ENCODE measurements around the gene RAD51AP1. TPM values are rescaled to one million over a fixed set of nuclear protein-coding genes. Genes with fewer than 3 reads are reported as not detected.
A peak's percentile ranks its signal among the peaks of the same experiment; 100 is the strongest.
"Not testable (repeated sequence)": the region's sequence is repeated elsewhere in the genome, so short reads cannot be mapped to it uniquely, and the experiment has no call there.

Gene RAD51AP1
- total RNA-seq, 1 experiment from 2014 or later = 45.2 TPM

GRCh38 chr12:4508503-4508902 lies 30.2 kb upstream of the RAD51AP1 start:
- H3K36me3 Mint-ChIP-seq; DNase-seq (ENCODE audit: low spot score); ATAC-seq; CTCF ChIA-PET; H3K4me1 Mint-ChIP-seq; H3K9me3 Mint-ChIP-seq; H3K27me3 Mint-ChIP-seq (ENCODE audit: low read depth): not testable (repeated sequence)
- POLR2A ChIA-PET = interaction anchor here (0.7 kb wide), 1 partner anchor 25 kb away, joined by 3 read pairs; no protein-coding TSS in a partner anchor
- H3K27ac Mint-ChIP-seq = peak overlapping the region; percentile 35
- peak overlapping the region; percentile 82 for H3K4me3 Mint-ChIP-seq

GRCh38 chr12:4509269-4509668 lies 29.4 kb upstream of the RAD51AP1 start:
- ATAC-seq; H3K9me3 Mint-ChIP-seq; H3K4me1 Mint-ChIP-seq; H3K27ac Mint-ChIP-seq; CTCF ChIA-PET; H3K27me3 Mint-ChIP-seq (ENCODE audit: low read depth); H3K36me3 Mint-ChIP-seq: not testable (repeated sequence)
- peak overlapping the region; percentile 40 for H3K4me3 Mint-ChIP-seq
- peak; percentile 48 for DNase-seq (ENCODE audit: low spot score)
- POLR2A ChIA-PET = interaction anchor here (0.7 kb wide), 1 partner anchor 26 kb away, joined by 3 read pairs; no protein-coding TSS in a partner anchor

- H3K4me3 Mint-ChIP-seq = no peak overlapping the region
- peaks cover 20% of the 10 kb centered on the region for H3K36me3 Mint-ChIP-seq
- H3K4me1 Mint-ChIP-seq = peaks cover 9% of the 10 kb centered on the region; the same call in 1 of the 2 replicates
- TF ChIP-seq GTF2I (CRISPR knock-in tag; conservative IDR thresholded peaks at IDR 0.05) = no peak
- no peak for TF ChIP-seq TEAD1 (CRISPR knock-in tag; IDR thresholded peaks at IDR 0.05)
- no peak for TF ChIP-seq FOXP4 (CRISPR knock-in tag; IDR thresholded peaks at IDR 0.05)
- no peak for TF ChIP-seq STAT6 (CRISPR knock-in tag; conservative IDR thresholded peaks at IDR 0.05; ENCODE audit: low read depth)
- no peak for TF ChIP-seq CREM (CRISPR knock-in tag; IDR thresholded peaks at IDR 0.05)
- no peak for TF ChIP-seq ZNF232 (CRISPR knock-in tag; IDR thresholded peaks at IDR 0.05)
- no peak for TF ChIP-seq ZNF532 (CRISPR knock-in tag; IDR thresholded peaks at IDR 0.05; ENCODE audit: borderline replicate concordance)
- TF ChIP-seq NFE2L1 (CRISPR knock-in tag; IDR thresholded peaks at IDR 0.05) = no peak
- TF ChIP-seq MAX (CRISPR knock-in tag; IDR thresholded peaks at IDR 0.05) = no peak
- no peak for TF ChIP-seq ZNF423 (CRISPR knock-in tag; IDR thresholded peaks at IDR 0.05)
- ChIA-PET POLR2A (no interaction called here), CTCF (interaction anchor here (2.1 kb wide), 1 partner anchor 135 kb away, joined by 5 read pairs; no protein-coding TSS in a partner anchor)
- no peak overlapping the region for H3K27ac Mint-ChIP-seq
- no peaks in the 10 kb centered on the region; the same call in 1 of the 2 replicates for H3K27me3 Mint-ChIP-seq (ENCODE audit: low read depth)
- ATAC-seq = no peak
- DNase-seq (ENCODE audit: low spot score) = no peak
- H3K9me3 Mint-ChIP-seq = peaks cover 5% of the 10 kb centered on the region; the same call in 1 of the 2 replicates
Measured at GRCh38 chr12:4518106-4518728, 20.5 kb upstream of the RAD51AP1 start.

- CTCF ChIA-PET = interaction anchor here (1.8 kb wide), 1 partner anchor 140 kb away, joined by 9 read pairs; no protein-coding TSS in a partner anchor
- H3K27me3 Mint-ChIP-seq (ENCODE audit: low read depth); H3K27ac Mint-ChIP-seq; ATAC-seq; H3K4me1 Mint-ChIP-seq; DNase-seq (ENCODE audit: low spot score); POLR2A ChIA-PET; H3K4me3 Mint-ChIP-seq; H3K9me3 Mint-ChIP-seq: not testable (repeated sequence)
- H3K36me3 Mint-ChIP-seq = peaks cover 13% of the 10 kb centered on the region; the same call in 1 of the 2 replicates
Measured at GRCh38 chr12:4523443-4523842, 15.2 kb upstream of the RAD51AP1 start.
